ENCODE measurements around the gene PPFIBP2. TPM values are rescaled to one million over a fixed set of nuclear protein-coding genes. Genes with fewer than 3 reads are reported as not detected.

Gene PPFIBP2
- total RNA-seq, 1 donor from 2014 or later, result 65.8 TPM

DNA sequence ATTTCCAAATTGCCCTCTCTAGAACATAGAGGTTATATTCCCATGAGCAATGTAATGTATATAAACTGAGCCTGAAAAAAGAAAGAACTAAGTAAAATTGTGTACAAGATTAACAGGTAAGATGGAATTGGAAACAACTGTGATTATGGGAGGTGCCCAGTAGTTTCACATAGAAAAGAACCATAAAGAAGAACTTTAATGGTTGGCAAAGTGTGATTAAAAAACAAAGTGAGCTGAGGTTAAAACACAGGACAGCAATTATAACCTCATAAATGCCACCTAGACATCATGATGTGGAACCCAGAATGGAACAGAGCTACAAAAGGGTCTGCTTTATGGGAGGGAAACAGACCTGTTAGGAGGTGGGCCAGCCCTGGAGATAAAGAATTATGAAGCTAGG lies 100.9 kb downstream of the PPFIBP2 start:
- Mint-ChIP-seq H3K27me3 (ENCODE audit: low read depth) (no peaks in the 10 kb centered on the region), H3K36me3 (peaks cover 28% of the 10 kb centered on the region), H3K4me1 (peaks cover 27% of the 10 kb centered on the region), H3K9me3 (no peaks in the 10 kb centered on the region), H3K27ac (no peak overlapping the region), H3K4me3 (no peak overlapping the region)
- TF ChIP-seq, protein P1, sequence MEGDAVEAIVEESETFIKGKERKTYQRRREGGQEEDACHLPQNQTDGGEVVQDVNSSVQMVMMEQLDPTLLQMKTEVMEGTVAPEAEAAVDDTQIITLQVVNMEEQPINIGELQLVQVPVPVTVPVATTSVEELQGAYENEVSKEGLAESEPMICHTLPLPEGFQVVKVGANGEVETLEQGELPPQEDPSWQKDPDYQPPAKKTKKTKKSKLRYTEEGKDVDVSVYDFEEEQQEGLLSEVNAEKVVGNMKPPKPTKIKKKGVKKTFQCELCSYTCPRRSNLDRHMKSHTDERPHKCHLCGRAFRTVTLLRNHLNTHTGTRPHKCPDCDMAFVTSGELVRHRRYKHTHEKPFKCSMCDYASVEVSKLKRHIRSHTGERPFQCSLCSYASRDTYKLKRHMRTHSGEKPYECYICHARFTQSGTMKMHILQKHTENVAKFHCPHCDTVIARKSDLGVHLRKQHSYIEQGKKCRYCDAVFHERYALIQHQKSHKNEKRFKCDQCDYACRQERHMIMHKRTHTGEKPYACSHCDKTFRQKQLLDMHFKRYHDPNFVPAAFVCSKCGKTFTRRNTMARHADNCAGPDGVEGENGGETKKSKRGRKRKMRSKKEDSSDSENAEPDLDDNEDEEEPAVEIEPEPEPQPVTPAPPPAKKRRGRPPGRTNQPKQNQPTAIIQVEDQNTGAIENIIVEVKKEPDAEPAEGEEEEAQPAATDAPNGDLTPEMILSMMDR (IDR thresholded peaks at IDR 0.05; ENCODE audit: unreplicated experiment), result no peak
- no peak for DNase-seq (ENCODE audit: low spot score in 2 of 2, unreplicated experiment in 2 of 2)

DNA sequence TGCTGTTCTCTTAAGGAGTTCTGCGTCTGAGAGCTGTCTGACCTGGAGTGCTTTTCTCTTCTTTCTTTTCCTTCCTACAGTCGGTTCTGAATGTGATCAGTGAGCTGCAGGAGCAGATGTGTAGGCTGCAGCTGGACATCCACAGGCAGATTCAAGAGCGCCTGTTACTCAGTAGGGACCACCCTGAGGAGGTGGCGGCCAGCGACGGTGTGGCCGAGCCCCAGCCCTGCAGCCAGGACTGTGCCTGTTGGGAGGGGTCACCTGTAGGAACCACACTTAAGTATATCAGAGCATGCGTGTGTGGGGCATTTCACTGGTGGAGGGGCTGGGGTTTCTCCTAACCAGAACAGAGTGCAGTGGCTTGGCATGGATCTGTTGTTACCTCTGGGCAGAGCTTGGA lies 103.2 kb downstream of the PPFIBP2 start:
- no peak for DNase-seq (ENCODE audit: low spot score in 2 of 2, unreplicated experiment in 2 of 2)
- TF ChIP-seq, protein P1 (IDR thresholded peaks at IDR 0.05; ENCODE audit: unreplicated experiment), result no peak
- Mint-ChIP-seq H3K27me3 (ENCODE audit: low read depth) (no peaks in the 10 kb centered on the region), H3K36me3 (peaks cover 24% of the 10 kb centered on the region), H3K4me1 (peaks cover 23% of the 10 kb centered on the region), H3K9me3 (no peaks in the 10 kb centered on the region), H3K4me3 (no peak overlapping the region), H3K27ac (no peak overlapping the region)

DNA sequence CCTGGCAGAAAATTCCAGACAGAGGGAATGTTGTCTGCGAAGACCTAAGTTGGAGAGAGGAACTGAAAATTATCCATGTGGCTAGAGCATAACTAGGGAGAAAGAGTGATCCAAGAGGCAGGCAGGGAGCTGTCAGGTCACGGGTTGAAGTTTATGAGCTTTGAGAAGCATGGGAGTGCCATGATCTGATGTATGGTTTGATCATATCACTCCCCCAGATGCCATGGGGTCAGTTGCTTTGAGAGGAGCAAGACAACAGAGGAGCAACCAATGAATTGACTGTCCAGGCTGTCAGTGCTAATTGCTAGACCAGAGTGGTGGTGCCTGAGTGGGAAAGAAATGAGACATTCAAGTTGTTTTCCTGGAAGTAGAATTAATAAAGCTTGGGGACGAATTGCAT lies 105.5 kb downstream of the PPFIBP2 start:
- H3K9me3 Mint-ChIP-seq, result no peaks in the 10 kb centered on the region
- peaks cover 17% of the 10 kb centered on the region for H3K36me3 Mint-ChIP-seq
- no peak overlapping the region for H3K4me3 Mint-ChIP-seq
- TF ChIP-seq, protein P1 (IDR thresholded peaks at IDR 0.05; ENCODE audit: unreplicated experiment), result no peak
- H3K4me1 Mint-ChIP-seq, result peaks cover 9% of the 10 kb centered on the region
- H3K27me3 Mint-ChIP-seq (ENCODE audit: low read depth), result no peaks in the 10 kb centered on the region
- no peak for DNase-seq (ENCODE audit: low spot score in 2 of 2, unreplicated experiment in 2 of 2)
- peak overlapping the region; percentile 32 for H3K27ac Mint-ChIP-seq

DNA sequence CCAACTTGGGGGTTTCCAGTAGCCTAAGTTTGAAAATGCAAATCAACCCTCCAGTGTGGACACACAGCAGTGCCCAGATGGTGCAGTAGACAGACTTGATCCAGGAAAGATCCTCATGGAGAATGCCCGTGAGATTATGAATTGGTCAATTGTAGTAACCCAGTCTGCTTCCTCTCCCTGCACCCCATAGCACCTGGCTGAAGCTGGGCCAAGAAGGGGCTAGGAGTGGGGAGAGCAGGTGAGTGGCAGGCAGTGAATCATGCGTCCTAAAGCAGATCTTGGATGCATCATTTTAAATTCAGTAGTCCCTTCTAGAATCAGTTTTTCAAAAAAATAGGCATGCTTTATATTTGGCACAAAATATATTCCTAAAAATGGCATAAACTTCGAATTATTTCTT lies 107.3 kb downstream of the PPFIBP2 start:
- Mint-ChIP-seq H3K4me1 (peaks cover 9% of the 10 kb centered on the region), H3K36me3 (peaks cover 22% of the 10 kb centered on the region)

DNA sequence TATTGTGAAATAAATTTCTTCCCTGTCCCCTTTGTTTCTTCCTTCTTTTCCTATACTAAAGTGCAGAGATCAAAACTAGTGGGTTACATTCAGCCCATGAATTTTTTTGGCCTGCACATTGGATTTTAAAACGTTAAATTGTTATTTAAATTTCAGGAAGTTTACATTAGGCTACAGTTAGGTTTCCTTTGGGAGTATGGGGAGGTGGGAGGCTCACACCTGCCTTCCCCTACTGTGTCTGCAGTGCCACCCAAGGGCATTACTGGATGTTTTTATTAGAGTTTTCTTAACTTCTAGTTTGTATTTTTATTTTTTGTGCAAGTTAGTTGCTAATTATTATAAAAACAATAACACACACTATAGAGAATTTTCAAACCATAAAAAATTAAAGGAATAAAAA lies 107.8 kb downstream of the PPFIBP2 start:
- TF ChIP-seq, protein P1 (IDR thresholded peaks at IDR 0.05; ENCODE audit: unreplicated experiment), result no peak
- no peaks in the 10 kb centered on the region for H3K9me3 Mint-ChIP-seq
- H3K4me1 Mint-ChIP-seq, result peaks cover 9% of the 10 kb centered on the region
- H3K27me3 Mint-ChIP-seq (ENCODE audit: low read depth), result no peaks in the 10 kb centered on the region
- no peak for DNase-seq (ENCODE audit: low spot score in 2 of 2, unreplicated experiment in 2 of 2)
- H3K36me3 Mint-ChIP-seq, result peaks cover 17% of the 10 kb centered on the region
- no peak overlapping the region for H3K4me3 Mint-ChIP-seq
- H3K27ac Mint-ChIP-seq, result no peak overlapping the region

More for the DNA sequence above, 107.3 kb downstream of the PPFIBP2 start:
- Mint-ChIP-seq H3K27me3 (ENCODE audit: low read depth) (no peaks in the 10 kb centered on the region), H3K9me3 (no peaks in the 10 kb centered on the region), H3K27ac (no peak overlapping the region), H3K4me3 (no peak overlapping the region)
- TF ChIP-seq, protein P1 (IDR thresholded peaks at IDR 0.05; ENCODE audit: unreplicated experiment), result no peak
- no peak for DNase-seq (ENCODE audit: low spot score in 2 of 2, unreplicated experiment in 2 of 2)

DNA sequence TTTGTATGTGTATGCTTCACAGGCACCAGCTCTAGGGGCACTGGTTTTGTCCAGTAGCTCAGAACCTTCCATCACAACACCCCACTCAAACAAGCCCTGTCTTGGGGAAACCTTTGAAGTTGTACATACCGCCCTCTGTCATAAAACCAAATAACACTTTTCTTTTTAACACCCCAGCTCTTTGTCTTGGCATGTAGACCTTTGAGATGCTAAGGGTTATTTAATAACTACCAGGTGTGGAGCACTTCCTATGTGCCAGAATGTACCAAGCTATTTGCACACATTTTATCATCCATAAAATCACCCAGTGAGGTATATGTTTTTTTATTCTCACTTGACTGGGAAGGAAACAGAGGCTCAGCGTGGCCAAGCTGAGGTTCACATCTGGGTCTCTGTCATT lies 108.9 kb downstream of the PPFIBP2 start:
- DNase-seq (ENCODE audit: low spot score in 2 of 2, unreplicated experiment in 2 of 2), result no peak
- no peaks in the 10 kb centered on the region for H3K9me3 Mint-ChIP-seq
- no peaks in the 10 kb centered on the region for H3K27me3 Mint-ChIP-seq (ENCODE audit: low read depth)
- no peak overlapping the region for H3K27ac Mint-ChIP-seq
- H3K4me1 Mint-ChIP-seq, result peaks cover 9% of the 10 kb centered on the region
- TF ChIP-seq, protein P1 (IDR thresholded peaks at IDR 0.05; ENCODE audit: unreplicated experiment), result no peak
- no peak overlapping the region for H3K4me3 Mint-ChIP-seq
- H3K36me3 Mint-ChIP-seq, result peaks cover 16% of the 10 kb centered on the region
